GM12878 (cell line): Measurements from ENCODE around the gene ZNF423. TPM values are rescaled to one million over a fixed set of nuclear protein-coding genes. Genes with fewer than 3 reads are reported as not detected.

Experiments
- ATAC-seq: fragments of 200-7000 bp; cut with Tn5 transposase; 3 replicates; pipeline ENCODE4 v1.9.1; 2020; ENCODE audit warnings: mild to moderate bottlenecking, moderate library complexity
- BruUV-seq: library from RNA; stranded (reverse); fragments of 400-500 nt; replicated peaks from 2 replicates; lab custom pipeline; 2021; lab: Mats Ljungman, UMichigan
- CTCF ChIA-PET: fragments of 300-600 bp; sonication (Branson Sonifier 250); formaldehyde crosslinking; extraction: SDS; loops from one replicate; lab custom pipeline; 2021; ENCODE audit warnings: inconsistent platforms; lab: Yijun Ruan, JAX
- POLR2A ChIA-PET: fragments of 350-600 bp; formaldehyde crosslinking; extraction: SDS; loops from one replicate; lab custom pipeline; 2021; ENCODE audit warnings: inconsistent platforms; lab: Charles Lee
- RAD21 ChIA-PET: fragments of 300-600 bp; sonication (Branson Sonifier 250); formaldehyde crosslinking; loops from one replicate; lab custom pipeline; 2023; ENCODE audit warnings: antibody characterized with exemption; ENCODE audit not compliant: unreplicated experiment; lab: Charles Lee
- SMC1A ChIA-PET: fragments of 300-600 bp; sonication (Branson Sonifier 250); formaldehyde crosslinking; loops from one replicate; lab custom pipeline; 2023; ENCODE audit not compliant: unreplicated experiment, uncharacterized antibody; lab: Charles Lee
- DNase-seq: peaks from one replicate; pipeline ENCODE4 v3.0.0-alpha.2; 2011; ENCODE audit warnings: low read depth, low spot score
- FAIRE-seq: peaks from 3 replicates; lab custom pipeline; 2011; peaks lifted over from hg19 to GRCh38; lab: Jason Lieb, UNC
- H2AFZ ChIP-seq: 2 replicates; pipeline ENCODE4 v1.6.0; 2011; ENCODE audit warnings: low read depth, low read length, control low read depth; ENCODE audit not compliant: control insufficient read depth
- H3K27ac ChIP-seq: 2 replicates; pipeline ENCODE4 v1.5.1; 2011; ENCODE audit warnings: control low read depth; ENCODE audit not compliant: control insufficient read depth, insufficient read depth
- H3K27me3 ChIP-seq, 2 experiments: replicated peaks in 1 of 2; 2 replicates each; pipeline versions ENCODE4 v1.6.0 to v1.6.1; 2011; ENCODE audit warnings: low read length in 1 of 2; ENCODE audit not compliant: control insufficient read depth in 2 of 2, insufficient read depth in 2 of 2
- H3K36me3 ChIP-seq, 2 experiments: 2 replicates each; pipeline ENCODE4 v1.5.1; 2011; ENCODE audit warnings: low read length in 1 of 2; ENCODE audit not compliant: control insufficient read depth in 2 of 2, insufficient read depth in 2 of 2
- H3K4me1 ChIP-seq: 2 replicates; pipeline ENCODE4 v1.6.1; 2011; ENCODE audit warnings: mild to moderate bottlenecking, low read length, moderate library complexity, mixed read lengths; ENCODE audit not compliant: control insufficient read depth, insufficient read depth
- H3K4me2 ChIP-seq: 2 replicates; pipeline ENCODE4 v1.6.0; 2011; ENCODE audit warnings: control low read depth; ENCODE audit not compliant: control insufficient read depth, insufficient read depth
- H3K4me3 ChIP-seq: fragments of 200-600 bp; sonication (generic); 2 replicates; pipeline ENCODE4 v1.5.1; 2016
- H3K79me2 ChIP-seq: 2 replicates; pipeline ENCODE4 v1.6.0; 2011; ENCODE audit warnings: low read length; ENCODE audit not compliant: control insufficient read depth, insufficient read depth
- H3K9ac ChIP-seq: 2 replicates; pipeline ENCODE4 v1.8.0; 2011; ENCODE audit warnings: low read length, control low read depth, mixed read lengths; ENCODE audit not compliant: control insufficient read depth, insufficient read depth
- H3K9me3 ChIP-seq: replicated peaks from 3 replicates; pipeline ENCODE4 v1.5.1; 2011; ENCODE audit warnings: mild to moderate bottlenecking, low read length; ENCODE audit not compliant: control insufficient read depth, insufficient read depth
- H4K20me1 ChIP-seq: 2 replicates; pipeline ENCODE4 v1.6.0; 2011; ENCODE audit not compliant: control insufficient read depth, insufficient read depth
- CREM ChIP-seq: IDR thresholded peaks from 2 replicates; pipeline ENCODE4 v1.6.1; 2014; ENCODE audit warnings: antibody characterized with exemption, low read depth
- IRF4 ChIP-seq: IDR thresholded peaks from 2 replicates; pipeline ENCODE4 v1.6.1; 2011; ENCODE audit warnings: low read depth, low read length
- MEF2A ChIP-seq: IDR thresholded peaks from 2 replicates; pipeline ENCODE4 v1.6.1; 2011; ENCODE audit warnings: low read depth, mild to moderate bottlenecking, low read length, moderate library complexity; ENCODE audit not compliant: insufficient read depth
- NFYB ChIP-seq: IDR thresholded peaks from 2 replicates; pipeline ENCODE4 v1.6.1; 2011; ENCODE audit warnings: low read depth, mild to moderate bottlenecking, low read length, improper control_type of control experiment, moderate library complexity; ENCODE audit not compliant: insufficient read depth
- NR2C1 ChIP-seq: fragments of 450-650 bp; IDR thresholded peaks from 2 replicates; pipeline ENCODE4 v1.6.1; 2017; ENCODE audit warnings: antibody characterized with exemption, mild to moderate bottlenecking, moderate library complexity
- POLR2AphosphoS5 ChIP-seq: IDR thresholded peaks from 2 replicates; pipeline ENCODE4 v1.6.1; 2011; ENCODE audit warnings: mild to moderate bottlenecking, low read length, inconsistent platforms
- RELA ChIP-seq: fragments of 450-650 bp; IDR thresholded peaks from 2 replicates; pipeline ENCODE4 v1.8.0; 2014; ENCODE audit warnings: borderline replicate concordance; ENCODE audit not compliant: partially characterized antibody
- TCF12 ChIP-seq: IDR thresholded peaks from 2 replicates; pipeline ENCODE4 v1.6.1; 2011; ENCODE audit warnings: low read depth, mild to moderate bottlenecking, low read length
- WGBS: methylation state at CpG from one replicate; pipeline ENCODE4 v1.1.6; 2016; ENCODE audit warnings: low lambda C conversion rate; ENCODE audit not compliant: insufficient replicate concordance, insufficient coverage; ENCODE audit errors: missing lambda C conversion rate; 5-methylcytosine and 5-hydroxymethylcytosine counted together
- in situ Hi-C: fragments of 300-500 bp; cut with MboI; formaldehyde crosslinking; loops from 9 replicates; pipeline ENCODE4 v1.14.3; 2018; ENCODE audit warnings: mixed read lengths
- intact Hi-C: fragments of 100-400 bp; cut with micrococcal nuclease; formaldehyde crosslinking; loops from one replicate; pipeline ENCODE4 v1.14.2; 2022; ENCODE audit not compliant: unreplicated experiment
- polyA plus RNA-seq, 11 experiments: library from polyadenylated mRNA; depleted of rRNA in 4 of 11; unstranded in 6 of 11; stranded (reverse) in 5 of 11; fragments of >200 nt; fragmentation: Nextera tagmentation in 4 of 11; fragmentation: Illumina TruSeq in 1 of 11; extraction: Ambion mirVana in 4 of 11; extraction: Trizol in 1 of 11; gene quantifications; 1 replicate in 1 of 11; 2 replicates in 10 of 11; pipeline versions ENCODE4 v1.2.1 to v1.2.3, GENCODE V29; 2011 to 2016; ENCODE audit warnings: inconsistent platforms in 2 of 11, missing spikeins in 2 of 11, low read depth in 1 of 11
- total RNA-seq, 4 experiments: library from RNA; depleted of rRNA in 3 of 4; stranded (reverse); fragments of >200 nt in 3 of 4; fragmentation: Illumina TruSeq in 1 of 4; extraction: Trizol in 1 of 4; gene quantifications; 2 replicates each; pipeline versions ENCODE4 v1.2.1 to v1.2.3, GENCODE V29; 2013 to 2021

ZNF423 gene
- total and polyA plus RNA-seq, 10 of the 15 experiments (the other 5 are each of a cell fraction or from before 2014, with no cell fraction given) = 0.03 to 0.64 (median 0.10) TPM

DNA sequence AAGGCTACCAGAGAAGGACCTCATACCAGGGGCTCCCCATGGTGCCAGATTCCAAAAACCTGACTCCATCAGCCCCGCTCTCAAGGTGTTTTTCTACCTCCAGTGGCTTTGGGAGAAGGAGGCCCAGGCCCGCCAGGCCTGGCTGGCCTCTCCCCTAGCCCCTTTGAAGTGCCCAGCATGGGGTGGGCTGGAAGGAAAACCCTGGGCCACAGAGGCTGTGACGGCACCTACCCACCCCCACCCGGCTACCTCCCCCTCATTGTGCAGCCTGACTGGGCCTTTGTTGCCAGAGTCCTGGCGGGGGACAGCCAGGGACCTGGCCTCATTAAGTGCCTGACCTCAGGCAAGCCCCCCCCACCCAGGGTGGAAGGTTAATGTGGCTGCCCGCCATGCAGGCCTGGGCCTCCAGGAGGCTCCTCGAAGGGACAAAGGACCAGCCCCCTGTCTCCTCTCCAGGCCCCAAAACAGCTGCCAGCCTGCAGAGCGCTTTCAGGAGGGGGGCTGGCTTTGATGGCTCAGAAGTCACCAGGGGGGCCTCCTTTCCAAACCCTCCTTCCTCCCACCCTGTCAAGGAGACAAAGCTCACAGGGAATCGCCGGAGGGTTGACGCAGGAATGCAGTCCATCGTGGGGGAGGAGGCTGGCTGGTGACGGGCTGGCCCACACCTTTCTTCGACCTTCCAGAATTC, 159.4 kb downstream of the ZNF423 start:
- no peaks in the 10 kb centered on the region for H3K36me3 ChIP-seq
- SMC1A ChIA-PET = no interaction called here
- H3K27me3 ChIP-seq = peaks cover 0 to 2% of the 10 kb centered on the region in 2 experiments; a peak in 1 of 4 replicates
- no peak overlapping the region for H3K4me3 ChIP-seq
- DNase-seq = no peak
- H3K9ac ChIP-seq = no peak overlapping the region
- H3K27ac ChIP-seq = no peak overlapping the region
- no peaks in the 10 kb centered on the region for H4K20me1 ChIP-seq
- FAIRE-seq = no peak
- no peak overlapping the region for H3K4me2 ChIP-seq
- intact Hi-C loops = no loop called here
- ATAC-seq = no peak
- 16% methylated on average over 13 of the region's 14 CpGs for WGBS
- POLR2A ChIA-PET = no interaction called here
- no peaks in the 10 kb centered on the region for H3K79me2 ChIP-seq
- CTCF ChIA-PET = no interaction called here
- in situ Hi-C loops = no loop called here
- H3K9me3 ChIP-seq = no peaks in the 10 kb centered on the region
- no TSS peak for BruUV-seq
- peaks cover 7% of the 10 kb centered on the region; the same call in 1 of the 2 replicates for H3K4me1 ChIP-seq
- H2AFZ ChIP-seq = no peak overlapping the region
- no peak for TF ChIP-seq IRF4
- no peak for TF ChIP-seq RELA
- no peak for TF ChIP-seq POLR2AphosphoS5
- TF ChIP-seq NFYB = no peak
- TF ChIP-seq CREM = no peak
- TF ChIP-seq NR2C1 = no peak
- TF ChIP-seq MEF2A = no peak
- no peak for TF ChIP-seq TCF12
- TF ChIP-seq, all 136 proteins: peak for 0
- RAD21 ChIA-PET = no interaction called here
